Inflammatory macrophage (primary cell): ENCODE results near the gene TCF25.
"Not testable (repeated sequence)": the region's sequence is repeated elsewhere in the genome, so short reads cannot be mapped to it uniquely, and the experiment has no call there.

Experiments
- DNase-seq, 2 donors: peaks; one replicate each; pipeline ENCODE4 v3.0.0-alpha.2; 2020 to 2022
- total RNA-seq, 18 experiments: gene quantifications; one replicate each; lab custom pipeline; 2026; ENCODE audit warnings: mixed read lengths in 6 of 18, inconsistent platforms in 2 of 18; lab: John Stamatoyannopoulos, UW

Gene TCF25
- total RNA-seq, result 65.6 to 166 (median 107) reads per million in 18 experiments

GRCh38 chr16:89873109-89873971 lies at the start of gene TCF25:
TSS of gene TCF25 (plus strand) at chr16:89873592. CDS start at chr16:89873668, 76 bp downstream.
- peak; percentile 80 to 90 for DNase-seq

- DNase-seq, result not testable (repeated sequence)
These were observed 49.6 kb upstream of the TCF25 start for GRCh38 chr16:89823824-89824148.

- DNase-seq, result no peak
These were observed 46.6 kb upstream of the TCF25 start for GRCh38 chr16:89826531-89827382.

DNA sequence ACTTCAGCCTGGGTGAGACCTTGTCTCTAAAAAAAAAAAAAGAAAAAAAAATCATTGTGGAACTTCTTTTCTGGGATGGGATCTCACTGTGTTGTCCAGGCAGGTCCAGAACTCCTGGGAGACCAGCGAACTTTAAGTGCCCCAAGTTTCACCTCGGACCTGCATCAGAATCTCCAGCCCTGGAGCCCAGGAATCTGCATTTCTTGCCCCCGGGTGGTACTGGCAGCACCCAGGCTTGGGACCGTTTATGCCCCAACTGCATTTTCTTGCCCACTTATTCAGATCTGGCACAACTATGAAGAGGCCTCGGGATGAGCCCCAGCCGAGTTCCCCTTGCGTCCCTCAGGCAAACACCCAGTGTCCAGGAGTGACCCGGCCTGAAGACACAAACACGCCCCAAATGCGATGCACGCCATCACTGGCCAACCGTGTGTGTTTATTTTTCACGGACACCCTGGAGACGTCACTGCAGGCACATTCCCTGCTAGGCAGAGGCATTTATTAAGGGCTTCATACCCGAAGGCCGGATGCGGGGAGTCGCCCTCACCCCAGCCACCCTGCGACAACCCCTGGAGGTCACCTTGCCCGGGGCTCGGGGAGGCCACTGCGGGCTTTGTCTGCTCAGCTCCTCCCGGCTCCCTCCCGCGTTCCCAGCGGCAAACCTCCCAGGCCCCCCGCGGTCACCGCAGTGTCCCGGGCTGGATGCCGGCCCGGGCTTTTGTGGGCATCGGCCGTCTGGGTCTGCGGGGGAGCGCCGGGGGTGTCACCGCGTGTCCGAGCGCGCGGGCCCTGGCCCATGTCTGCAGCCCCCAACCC lies 45.8 kb upstream of the TCF25 start:
- peak; percentile 3 to 20 for DNase-seq

DNA sequence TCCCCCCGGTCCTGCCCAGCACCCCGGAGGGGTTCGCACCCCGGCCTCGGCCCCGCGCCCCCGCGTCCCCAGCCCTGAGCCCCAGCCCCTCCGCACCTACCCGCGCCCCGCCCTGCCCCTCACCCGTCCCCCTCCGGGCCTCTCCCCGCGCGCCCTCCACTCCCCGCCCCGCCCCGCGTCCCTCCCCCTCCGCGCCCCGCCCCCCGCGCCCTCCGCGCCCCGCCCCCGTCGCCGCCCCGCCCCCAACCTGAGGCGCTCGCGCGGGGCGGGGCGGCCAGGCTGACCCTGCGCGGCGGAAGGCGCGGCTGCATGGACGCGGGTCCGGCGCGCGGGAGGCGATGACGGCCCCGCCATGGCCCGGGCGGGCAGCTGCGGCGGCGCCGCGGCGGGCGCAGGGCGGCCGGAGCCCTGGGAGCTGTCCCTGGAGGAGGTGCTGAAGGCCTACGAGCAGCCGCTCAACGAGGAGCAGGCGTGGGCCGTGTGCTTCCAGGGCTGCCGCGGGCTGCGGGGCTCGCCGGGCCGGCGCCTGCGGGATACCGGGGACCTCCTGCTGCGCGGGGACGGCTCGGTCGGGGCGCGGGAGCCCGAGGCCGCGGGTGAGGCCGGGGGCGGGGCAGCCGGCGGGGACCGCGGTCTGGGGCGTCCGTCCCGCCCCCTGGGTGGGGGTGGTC lies 45.1 kb upstream of the TCF25 start, which contains the start of gene SPIRE2:
Gene SPIRE2, plus strand, starts transcription at position 277 of the 671 bp plus-strand sequence. Its CDS starts 76 bp downstream, at position 353.
- peak; percentile 63 to 84 for DNase-seq

DNA sequence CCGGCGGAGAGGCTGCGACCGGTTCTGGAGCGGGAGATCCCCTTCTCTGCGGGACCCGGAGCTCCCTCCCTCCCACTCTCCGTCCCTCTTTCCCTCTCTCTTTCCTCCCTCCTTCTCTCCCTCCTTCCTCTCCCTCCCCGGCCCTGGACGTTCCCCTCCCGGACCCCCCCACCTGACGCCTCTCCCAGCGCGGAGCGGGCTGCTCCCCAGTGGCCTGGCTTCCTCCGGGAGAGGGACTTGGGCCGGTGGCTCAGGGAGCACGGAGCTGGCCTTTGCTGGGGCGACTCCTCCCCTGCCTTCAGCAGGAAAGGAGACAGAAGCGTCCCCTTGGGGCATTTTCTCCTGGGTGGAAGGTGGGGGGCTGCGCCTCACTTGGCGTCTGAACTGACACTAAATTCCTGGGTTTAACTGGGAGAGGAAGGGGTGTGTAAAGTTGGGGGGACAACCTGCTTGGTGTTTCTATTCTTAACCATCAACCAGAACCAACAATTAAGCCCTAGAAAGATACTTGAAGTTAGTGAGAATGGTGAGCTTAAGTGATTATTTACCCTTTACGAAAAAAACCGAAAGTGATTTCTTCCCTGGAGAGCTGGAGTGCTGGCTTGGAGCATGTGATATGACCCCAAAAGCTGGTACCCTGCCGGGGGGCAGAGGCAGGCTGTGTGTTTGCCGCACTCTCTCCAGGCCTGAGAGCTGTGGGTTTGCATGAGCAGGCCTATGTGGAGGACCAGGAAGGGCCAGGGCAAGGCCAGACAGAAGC lies 44.3 kb upstream of the TCF25 start:
- no peak for DNase-seq

DNA sequence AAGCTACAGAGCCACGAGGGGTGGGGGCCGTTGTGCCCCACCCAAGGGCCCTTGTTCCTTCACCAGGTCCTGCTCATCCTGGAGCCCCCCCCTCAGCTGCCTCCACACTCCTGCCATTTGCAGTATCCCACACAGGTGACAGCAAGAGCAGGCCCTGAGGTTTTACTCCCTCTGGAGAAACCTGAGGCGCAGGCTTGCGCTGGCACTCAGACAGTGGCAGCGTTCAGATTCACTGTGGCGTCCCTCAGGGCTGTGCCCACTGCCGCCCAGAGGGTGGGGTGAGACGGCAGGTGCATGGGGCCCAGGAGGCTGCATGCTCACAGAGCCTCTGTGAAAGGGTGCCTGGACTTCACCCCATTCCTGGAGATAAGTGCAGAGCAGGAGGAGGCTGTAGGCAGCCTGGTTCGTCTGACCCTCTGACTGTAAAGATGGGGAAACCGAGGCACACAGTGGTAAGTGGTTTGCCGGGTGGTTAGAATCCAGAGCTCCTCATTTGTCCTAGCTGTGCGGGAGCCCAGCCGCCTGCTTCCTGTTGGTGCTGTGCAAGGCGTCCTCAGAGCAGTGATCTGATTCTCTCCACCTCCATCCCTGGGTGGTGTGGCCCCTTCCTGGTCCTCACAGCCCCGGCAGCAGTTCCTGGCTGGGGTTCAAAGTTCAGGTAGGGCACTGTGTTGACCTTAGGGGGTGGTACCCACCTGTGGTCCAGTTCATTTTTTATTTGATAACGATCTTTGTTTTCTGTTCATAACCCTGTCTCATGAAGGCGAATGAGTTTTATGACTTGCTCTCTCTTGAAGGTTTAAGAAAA lies 43.6 kb upstream of the TCF25 start:
- DNase-seq, result no peak

DNA sequence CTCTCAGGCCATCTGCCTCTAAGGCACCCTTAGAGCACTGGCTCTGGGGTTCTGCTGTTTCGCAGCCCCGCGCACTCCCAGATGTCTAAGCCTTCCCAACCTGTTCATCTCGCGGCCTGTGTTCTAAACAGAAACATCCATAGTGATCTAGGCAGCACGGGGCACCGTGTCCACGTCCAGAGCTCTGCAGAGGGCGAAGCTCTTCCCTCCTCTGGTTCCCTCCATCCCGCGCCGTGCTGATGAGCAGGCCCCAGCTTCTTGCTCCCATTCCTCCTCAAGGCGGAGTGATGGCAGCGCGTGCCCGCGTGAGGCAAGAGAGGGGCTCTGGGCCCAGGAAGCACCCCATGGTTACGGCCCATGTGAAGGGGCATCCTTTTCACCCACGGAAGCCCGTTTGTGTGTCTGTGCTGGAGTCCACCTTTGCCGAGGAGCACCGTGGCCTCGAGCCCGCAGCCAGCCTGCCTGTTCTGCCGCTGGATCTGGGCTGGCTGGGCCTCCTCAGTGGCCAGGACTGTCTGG lies 41.5 kb upstream of the TCF25 start:
- no peak for DNase-seq

GRCh38 chr16:89833664-89834363 lies 39.6 kb upstream of the TCF25 start:
- DNase-seq, result not testable (repeated sequence)

- not testable (repeated sequence) for DNase-seq
These were observed 38.5 kb upstream of the TCF25 start for GRCh38 chr16:89834813-89835363.

DNA sequence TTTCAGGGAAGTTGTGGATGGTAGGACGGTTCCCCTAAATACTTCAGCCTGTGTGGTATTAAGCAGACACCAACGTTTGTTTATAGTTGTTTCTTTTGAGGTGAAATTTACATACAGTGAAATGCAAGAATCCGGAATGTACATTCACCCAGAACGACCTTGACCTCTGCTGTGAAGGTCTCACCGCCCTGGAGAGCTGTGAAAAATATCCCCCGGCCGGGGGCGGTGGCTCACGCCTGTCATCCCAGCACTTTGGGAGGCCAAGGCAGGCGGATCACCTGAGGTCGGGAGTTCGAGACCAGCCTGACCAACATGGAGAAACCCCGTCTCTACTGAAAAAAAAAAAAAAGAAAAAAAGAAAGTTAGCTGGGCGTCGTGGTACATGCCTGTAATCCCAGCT lies 36.9 kb upstream of the TCF25 start:
- DNase-seq, result not testable (repeated sequence)

DNA sequence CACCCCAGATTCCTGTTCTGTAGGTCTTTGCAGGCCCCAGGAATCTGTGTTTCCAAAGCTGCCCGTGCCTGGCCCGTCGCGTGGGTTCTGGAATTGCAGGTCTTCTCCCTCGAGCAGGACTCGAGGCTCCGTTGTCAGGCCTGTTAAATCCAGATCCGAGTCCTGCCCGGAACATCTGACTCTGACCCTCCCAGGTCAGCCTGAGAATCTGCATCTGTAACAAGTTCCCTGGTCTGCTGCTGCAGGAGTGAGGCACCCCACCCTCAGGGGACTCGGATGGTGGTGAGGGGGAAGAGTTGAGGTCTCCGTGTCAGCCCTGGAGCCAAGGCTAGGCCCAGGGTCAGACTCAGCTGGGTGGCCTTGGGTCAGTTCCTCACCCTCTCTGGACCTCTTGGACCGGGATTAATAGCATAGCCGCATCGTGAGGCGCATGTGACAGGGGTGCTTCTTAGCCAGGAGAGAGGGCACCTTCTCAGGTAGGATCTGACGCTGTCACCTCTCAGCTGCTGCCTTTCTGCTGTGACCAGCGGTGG lies 36.3 kb upstream of the TCF25 start:
- DNase-seq, result no peak

- DNase-seq, result no peak
These were observed 32.1 kb upstream of the TCF25 start for GRCh38 chr16:89841275-89841674.

DNA sequence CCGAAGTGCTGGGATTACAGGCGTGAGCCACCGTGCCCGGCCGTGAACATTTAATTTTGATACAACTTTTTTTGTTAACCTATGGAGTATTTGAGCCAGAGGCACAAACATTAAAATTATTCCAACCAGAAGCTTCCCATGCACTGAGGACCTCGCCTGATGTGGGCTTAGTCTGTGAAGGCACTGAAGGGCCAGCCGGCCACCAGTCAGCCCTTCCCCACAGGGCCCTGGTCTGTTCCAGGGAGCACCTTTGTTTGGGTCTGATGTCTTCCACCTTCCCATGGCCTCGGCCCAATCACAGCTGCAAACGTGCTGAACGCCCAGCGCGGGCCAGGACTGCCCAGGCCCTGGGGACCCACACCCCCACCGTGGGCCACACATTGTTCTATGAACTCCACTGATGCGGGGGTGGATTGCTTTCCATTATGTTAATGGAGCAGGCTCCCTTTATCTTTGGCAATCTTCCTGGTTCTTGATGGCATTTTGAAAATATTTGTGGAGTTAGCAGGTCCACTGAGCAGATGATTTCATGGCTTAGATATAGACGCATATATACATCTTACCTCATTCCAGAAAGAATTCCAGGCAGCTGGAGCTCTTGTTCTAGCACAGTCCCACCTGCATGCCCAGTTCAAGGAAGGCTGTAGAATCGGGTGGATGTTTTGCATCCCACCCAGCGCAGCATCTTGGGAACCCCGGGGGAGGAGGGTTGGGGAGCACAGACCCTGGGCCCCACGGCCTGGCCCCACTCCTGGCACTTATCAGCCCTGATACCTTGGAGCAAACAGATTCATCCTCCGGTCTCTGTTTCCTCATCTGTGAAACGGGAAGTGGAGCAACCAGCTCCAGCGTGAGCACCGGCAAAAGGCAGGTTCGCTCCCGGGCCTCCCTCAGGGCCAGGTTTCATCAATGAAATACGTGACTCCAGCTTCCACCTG lies 30.7 kb upstream of the TCF25 start:
- peak in 1 of 2 donors; percentile 39 for DNase-seq

DNA sequence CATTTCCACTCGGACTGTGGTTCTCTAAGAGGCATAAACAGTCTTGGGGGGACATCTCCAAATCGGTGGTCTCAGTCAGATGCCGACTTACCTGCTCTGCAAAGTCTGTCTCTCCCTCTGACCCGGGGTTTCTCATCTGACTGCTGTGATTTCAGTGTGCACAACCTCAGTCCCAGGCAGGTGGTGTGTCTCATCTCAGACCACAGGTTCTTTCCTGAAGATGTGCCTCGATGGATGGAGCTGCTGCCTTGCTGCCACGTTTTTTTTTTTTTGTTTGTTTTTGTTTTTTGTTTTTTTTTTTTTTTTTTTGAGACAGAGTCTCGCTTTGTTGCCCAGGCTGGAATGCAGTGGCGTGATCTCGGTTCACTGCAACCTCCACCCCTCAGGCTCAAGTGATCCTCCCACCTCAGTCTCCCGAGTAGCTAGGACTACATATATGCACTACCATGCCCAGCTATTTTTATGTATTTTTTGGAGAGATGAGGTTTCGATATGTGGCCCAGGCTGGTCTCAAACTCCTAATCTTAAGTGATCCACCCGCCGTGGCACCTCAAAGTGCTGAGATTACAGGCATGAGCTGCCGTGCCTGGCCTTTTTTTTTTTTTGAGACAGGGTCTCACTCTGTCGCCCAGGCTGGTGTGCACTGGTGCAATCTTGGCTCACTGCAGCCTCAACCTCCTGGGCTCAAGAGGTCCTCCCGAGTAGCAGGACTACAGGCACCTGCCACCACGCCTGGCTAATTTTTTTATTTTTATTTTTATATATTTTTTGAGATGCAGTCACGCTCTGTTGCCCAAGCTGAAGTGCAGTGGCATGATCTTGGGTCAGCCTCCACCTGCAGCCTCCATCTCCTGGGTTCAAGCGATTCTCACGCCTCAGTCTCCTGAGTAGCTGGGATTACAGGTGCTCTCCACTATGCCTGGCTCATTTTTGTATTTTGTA lies 29.7 kb upstream of the TCF25 start:
- DNase-seq, result no peak

- DNase-seq, result no peak
These were observed 28.6 kb upstream of the TCF25 start for GRCh38 chr16:89844739-89845339.
